Activated T-helper 9 cell treated with anti-CD3 and anti-CD28 coated beads, Interleukin-2, amount 50 U/mL, for 16 hours (primary cell): ENCODE results near the gene OTX1.
"Not testable (repeated sequence)": the region's sequence is repeated elsewhere in the genome, so short reads cannot be mapped to it uniquely, and the experiment has no call there.

ENCODE experiments used
- DNase-seq: peaks from one replicate; pipeline ENCODE4 v3.0.0-alpha.2; 2020; ENCODE audit warnings: low read depth

The OTX1 gene

GRCh38 chr2:63050334-63051041 lies at the start of gene OTX1:
Gene OTX1, plus strand, starts transcription at chr2:63050830. Its CDS starts 2,161 bp downstream, at chr2:63052991.
- no peak for DNase-seq

DNA sequence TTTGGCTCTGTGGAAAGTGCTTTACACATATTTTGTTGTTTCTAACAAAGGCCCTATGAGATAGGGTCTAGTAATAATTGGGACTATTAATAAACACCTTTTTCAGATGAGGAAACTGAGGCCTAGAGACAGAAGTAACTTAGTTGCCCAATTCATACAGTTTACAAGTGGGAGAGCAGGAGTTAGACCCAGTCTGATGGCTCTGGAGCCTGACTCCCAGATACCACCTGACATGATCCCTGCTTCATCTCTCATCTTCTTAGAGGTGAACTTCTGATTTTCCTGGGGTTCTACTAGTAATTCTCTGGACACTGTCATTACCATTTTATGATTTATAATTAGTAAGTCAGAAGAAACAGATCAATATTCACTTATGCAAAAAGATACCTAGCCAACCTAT lies 49.1 kb upstream of the OTX1 start:
- DNase-seq, result no peak

DNA sequence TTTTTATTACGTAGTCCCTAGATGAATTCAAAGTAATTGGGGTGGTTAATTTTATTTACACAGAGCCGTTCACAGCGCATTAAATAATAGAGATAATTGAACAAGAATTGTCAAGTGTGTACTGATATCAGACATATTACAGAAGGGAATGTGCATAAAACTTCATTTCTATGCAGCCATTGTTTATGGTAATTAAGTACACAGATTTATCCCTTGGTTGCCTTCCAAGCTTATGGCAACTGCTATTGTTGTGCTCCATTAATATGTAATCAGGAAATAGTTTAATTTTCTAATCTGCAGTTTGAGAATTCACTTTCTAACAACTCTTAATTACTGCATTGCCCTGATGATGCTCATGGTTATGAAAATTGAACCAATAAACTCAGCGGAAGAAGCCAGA lies 47.3 kb upstream of the OTX1 start:
- no peak for DNase-seq

GRCh38 chr2:63007813-63008458 lies 42.7 kb upstream of the OTX1 start:
- no peak for DNase-seq

GRCh38 chr2:63008838-63009237 lies 41.8 kb upstream of the OTX1 start:
- no peak for DNase-seq

GRCh38 chr2:63009490-63009889 lies 41.1 kb upstream of the OTX1 start:
- no peak for DNase-seq

DNA sequence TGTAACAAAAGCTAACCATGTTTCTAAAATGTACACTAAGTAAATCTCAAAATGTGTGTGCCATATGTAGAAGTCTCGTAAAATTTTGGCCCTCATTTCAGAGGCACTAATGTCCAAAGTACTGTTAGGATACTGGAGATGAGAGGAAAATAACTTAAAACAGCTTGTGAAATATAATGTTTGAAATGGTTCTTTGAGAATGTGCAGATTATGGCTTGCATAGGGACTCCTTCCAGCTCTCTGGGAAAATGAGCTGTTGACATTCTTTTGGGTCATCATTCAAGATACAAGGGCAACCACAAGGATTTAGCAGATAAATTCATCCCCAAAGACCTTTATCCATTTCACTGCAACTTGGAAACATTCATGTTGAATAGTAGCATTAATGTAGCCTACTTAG lies 38.1 kb upstream of the OTX1 start:
- no peak for DNase-seq

DNA sequence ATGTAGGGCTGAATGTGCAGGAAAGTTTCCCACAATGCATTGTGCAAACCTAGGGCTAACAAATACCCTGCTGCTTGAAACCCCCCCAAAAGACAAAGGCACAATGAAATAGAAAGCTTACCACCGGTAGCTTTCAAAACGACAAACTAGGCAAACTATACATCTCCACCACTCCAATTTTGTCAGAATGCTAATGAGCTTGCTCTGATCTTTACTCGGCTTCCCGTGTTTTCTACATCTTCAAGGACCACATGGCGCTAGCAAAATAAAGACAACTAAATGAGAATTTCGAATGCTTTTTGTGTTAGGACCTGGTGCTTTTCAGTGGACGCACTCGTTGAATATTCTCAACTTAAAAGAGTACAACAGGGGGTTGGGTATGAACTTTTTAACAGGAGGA lies 37.2 kb upstream of the OTX1 start:
- DNase-seq, result no peak

DNA sequence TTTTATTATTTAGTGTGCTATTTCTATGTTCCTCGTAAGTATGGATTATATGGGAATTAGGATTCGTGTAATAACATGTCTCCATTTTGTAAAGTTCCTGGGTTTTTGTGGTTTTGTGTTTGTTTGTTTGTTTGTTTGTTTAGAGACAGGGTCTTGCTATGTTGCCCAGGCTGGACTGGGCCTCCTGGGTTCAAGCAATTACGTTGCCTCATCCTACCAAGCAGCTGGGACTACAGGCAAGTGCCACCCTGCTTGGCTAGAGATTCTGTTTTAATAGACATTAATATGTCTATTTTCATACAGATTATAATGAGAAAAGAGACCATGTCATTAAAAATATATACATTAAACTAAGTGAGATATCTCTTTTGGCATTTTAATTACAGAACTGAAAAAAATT lies 35.2 kb upstream of the OTX1 start:
- no peak for DNase-seq

- no peak for DNase-seq
Observed at GRCh38 chr2:63018439-63018838, 32.2 kb upstream of the OTX1 start.

- DNase-seq, result not testable (repeated sequence)
Observed at GRCh38 chr2:63019686-63020085, 30.9 kb upstream of the OTX1 start.

- no peak for DNase-seq
Observed at GRCh38 chr2:63023444-63023843, 27.2 kb upstream of the OTX1 start.

- no peak for DNase-seq
Observed at GRCh38 chr2:63027220-63027619, 23.4 kb upstream of the OTX1 start.

- DNase-seq, result no peak
Observed at GRCh38 chr2:63029058-63029457, 21.6 kb upstream of the OTX1 start.

DNA sequence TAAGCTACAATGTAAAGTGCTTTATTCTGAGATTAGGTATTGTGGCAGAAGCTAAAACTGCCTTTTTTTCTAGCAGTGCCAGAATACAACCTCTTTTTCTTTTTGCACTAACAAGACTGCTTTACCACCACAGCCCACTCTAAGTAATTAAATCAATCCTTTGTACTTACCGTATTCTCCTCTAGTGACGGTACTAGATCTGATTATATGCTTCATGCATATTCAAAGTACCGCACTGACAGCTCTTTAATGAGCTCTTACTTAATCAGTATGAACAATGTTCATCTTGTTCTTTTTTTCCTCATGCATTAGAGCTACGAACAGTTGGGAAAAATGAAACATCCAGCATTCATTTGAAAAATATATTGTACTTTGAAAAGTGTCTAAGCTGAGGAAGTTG lies 16.1 kb upstream of the OTX1 start:
- DNase-seq, result no peak

GRCh38 chr2:63035169-63035568 lies 15.5 kb upstream of the OTX1 start:
- DNase-seq, result no peak

DNA sequence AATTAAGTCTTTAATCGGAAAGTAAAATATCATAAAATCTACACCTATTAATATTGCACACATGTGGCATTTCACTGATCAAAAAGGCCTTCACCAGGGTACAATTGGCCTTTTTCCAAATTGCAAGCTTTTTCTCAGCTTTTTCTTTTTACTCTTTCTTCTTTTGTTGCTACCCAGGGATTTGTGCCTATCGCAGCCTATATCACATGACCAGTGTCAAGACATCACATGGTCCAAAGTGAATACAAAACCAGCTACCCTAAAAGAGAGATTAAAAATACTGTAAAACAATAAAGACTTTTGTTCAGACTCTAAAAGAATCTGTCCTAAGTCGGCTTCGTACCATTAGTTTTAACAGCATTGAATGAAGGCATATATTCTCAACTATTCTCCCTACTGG lies 15.0 kb upstream of the OTX1 start:
- no peak for DNase-seq

DNA sequence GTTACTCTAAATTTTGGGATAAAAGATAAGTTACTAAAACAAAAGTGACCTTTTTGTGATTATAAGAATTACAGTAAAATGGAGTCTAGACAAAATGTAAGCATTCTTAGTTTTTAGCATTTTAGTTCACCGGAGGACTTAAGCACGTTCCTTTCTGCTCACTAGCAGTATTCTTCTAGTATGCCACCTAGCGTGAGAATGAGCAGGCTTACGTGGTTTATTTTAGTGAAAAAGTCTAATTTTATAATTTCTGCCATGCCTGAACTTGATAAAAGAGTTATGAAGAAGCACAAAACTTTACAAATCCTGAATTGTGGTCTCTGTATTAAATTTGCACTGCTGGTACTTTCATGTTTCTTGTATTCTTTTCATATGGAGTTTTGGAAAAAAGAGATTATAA lies 12.6 kb upstream of the OTX1 start:
- DNase-seq, result no peak

- no peak for DNase-seq
Observed at GRCh38 chr2:63040586-63040985, 10.0 kb upstream of the OTX1 start.

DNA sequence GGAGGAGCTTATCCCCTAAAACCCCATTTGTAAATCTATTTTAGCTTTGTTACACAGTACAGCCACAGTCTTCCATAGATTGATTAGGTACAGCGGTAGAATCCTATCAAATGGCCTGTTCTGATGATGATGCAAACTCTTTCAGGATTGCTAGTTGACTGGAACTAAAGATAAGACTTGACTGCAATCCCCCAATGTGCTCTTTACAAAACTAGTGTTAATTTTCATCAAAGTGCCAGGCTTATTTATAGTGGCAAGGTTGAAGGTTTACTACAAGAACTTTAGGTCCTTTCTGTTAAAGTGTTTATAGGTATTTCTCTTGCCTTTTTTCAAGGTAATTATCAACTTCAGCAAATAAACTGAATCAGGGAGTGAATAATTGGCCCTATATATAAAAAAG lies 9.0 kb upstream of the OTX1 start:
- no peak for DNase-seq

- no peak for DNase-seq
Observed at GRCh38 chr2:63044362-63045327, 6.0 kb upstream of the OTX1 start.

DNA sequence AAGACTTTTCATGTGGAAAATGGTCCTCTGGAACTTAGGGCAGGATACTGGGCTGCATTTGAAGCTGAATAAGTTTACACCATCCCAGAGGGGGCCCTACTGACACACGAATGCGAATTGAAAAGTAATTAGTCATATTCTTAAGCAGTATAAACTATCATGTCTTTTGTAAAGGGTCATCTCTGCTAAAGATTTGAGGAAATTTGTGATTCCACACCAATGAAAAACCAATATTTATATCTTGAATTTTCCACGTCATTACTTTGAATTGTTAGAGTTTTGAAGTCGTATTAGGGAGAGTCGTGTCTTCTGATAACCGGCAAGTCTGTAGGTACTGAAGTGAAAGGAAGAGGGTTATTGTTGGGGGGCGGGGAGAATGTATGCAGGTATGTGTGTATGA lies 4.1 kb upstream of the OTX1 start:
- DNase-seq, result no peak

DNA sequence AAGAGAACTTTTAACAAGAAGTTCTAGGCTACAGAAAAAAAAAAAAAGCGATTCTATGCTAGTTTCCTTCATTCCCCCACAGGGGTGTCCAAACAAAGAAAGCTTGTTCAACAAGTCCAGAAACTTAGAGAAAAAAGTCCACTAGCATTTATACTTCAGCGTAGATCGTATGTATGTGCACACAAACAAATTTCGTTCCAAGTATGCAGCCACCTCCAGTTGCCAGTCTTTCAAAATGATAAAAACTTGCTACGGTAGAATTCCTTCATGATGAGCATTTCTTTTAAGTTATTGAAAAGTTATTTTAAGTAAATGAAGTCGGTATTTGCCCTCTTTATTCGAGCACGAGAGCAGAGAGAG lies 3.7 kb upstream of the OTX1 start:
- no peak for DNase-seq
